Upper lobe of left lung (tissue), 4 donors: ENCODE data around the gene ZBED1.

ENCODE experiments used
- CTCF ChIP-seq, 6 experiments: fragments of 450-650 bp in 4 of 6; fragments of 200-600 bp in 2 of 6; sonication (generic) in 2 of 6; IDR thresholded peaks; one replicate each; pipeline ENCODE4 v1.5.1; 2016 to 2019; ENCODE audit warnings: antibody characterized with exemption in 6 of 6
- POLR2A ChIP-seq, 4 donors: fragments of 450-650 bp; IDR thresholded peaks; one replicate each; pipeline ENCODE4 v1.5.1; 2016 to 2017; ENCODE audit warnings: antibody characterized with exemption in 4 of 4, mild to moderate bottlenecking in 2 of 4

DNA sequence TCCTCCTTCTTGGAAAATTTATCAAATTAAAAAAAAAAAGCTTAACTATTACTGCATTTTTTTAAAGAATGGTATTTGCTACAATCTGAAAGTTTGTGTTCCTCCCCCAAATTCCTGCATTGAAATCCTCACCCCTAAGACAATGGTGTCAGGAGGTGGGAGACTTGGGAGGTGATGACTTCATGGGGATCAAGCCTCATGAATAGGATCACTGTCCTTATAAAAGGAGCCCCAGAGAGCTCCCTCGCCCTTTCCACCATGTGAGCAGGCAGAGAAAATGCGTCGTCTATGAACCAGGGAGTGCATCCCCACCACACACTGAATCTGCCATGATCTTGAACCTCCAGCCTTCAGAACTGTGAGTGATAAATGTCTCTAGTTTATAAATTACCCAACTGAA lies 38.0 kb downstream of the ZBED1 start:
- no peak for TF ChIP-seq CTCF (IDR thresholded peaks at IDR 0.05)
- no peak for TF ChIP-seq POLR2A (IDR thresholded peaks at IDR 0.05)
